Activated CD8-positive, alpha-beta memory T cell treated with anti-CD3 and anti-CD28 coated beads for 1 hour (primary cell): Measurements from ENCODE around the gene CHFR.
"Not testable (repeated sequence)": the region's sequence is repeated elsewhere in the genome, so short reads cannot be mapped to it uniquely, and the experiment has no call there.

Experiments
- DNase-seq, 2 donors: peaks; one replicate each; pipeline ENCODE4 v3.0.0-alpha.2; 2020; ENCODE audit warnings: low read depth in 1 of 2; ENCODE audit errors: extremely low read depth in 1 of 2

Gene CHFR

DNA sequence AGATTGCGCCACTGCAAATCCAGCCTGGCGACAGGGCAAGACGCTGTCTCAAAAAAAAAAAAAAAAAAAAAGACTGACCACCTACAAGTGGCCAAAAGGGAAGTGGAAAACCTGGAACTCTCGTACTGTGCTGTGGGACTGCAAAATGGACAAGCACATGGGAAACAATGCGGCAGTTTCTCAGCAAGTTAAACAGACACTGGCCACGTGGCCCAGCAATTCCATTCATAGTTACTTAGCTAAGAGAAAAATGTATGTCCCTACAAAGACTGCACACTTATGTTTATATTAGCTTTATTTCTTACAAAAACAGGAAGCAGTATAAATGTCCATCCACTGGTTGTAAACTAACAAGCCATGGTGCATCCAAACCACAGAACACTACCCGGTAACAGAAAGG, 5.6 kb downstream of the CHFR start:
- DNase-seq: no peak

DNA sequence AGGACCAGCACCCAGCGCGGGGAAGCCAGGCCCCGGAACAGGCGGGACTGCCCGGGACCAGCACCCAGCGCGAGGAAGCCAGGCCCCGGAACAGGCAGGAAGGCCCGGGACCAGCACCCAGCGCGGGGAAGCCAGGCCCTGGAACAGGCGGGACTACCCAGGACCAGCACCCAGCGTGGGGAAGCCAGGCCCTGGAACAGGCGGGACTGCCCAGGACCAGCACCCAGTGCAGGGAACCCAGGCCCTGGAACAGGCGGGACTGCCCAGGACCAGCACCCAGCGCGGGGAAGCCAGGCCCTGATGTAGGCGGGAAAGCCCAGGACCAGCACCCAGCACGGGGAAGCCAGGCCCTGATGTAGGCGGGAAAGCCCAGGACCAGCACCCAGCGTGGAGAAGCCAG, 12.8 kb downstream of the CHFR start:
- not testable (repeated sequence) for DNase-seq

DNA sequence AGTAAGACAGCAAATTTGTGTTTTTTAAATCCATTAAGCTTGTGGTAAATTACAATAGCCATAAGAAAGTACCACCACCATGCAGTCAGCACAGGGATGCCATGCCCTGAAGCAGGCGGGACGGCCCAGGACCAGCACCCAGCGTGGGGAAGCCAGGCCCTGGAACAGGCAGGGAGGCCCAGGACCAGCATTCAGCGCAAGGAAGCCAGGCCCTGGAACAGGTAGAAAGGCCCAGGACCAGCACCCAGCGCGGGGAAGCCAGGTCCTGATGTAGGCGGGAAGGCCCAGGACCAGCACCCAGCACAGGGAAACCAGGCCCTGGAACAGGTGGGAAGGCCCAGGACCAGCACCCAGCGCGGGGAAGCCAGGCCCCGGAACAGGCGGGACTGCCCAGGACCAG, 13.2 kb downstream of the CHFR start:
- no peak for DNase-seq

DNA sequence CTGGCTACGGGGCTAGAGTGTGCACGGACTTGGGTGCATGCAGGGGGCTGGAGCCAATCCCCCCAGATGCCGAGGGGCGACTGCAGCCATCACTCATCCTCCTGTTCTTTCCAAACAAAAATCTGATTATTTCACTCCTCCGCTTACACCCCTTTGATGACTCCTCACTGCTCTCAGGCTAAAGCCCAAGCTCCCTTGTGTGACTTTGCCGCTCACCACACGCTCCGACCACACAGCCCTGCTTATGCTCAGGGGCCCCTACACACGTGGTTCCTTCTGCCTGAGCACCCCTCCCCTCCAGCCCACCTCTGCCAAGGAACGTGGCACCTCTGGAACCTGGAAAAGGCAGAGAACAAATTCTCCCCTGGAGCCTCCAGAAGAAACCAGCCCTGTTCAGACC, 13.7 kb downstream of the CHFR start:
- DNase-seq: no peak

DNA sequence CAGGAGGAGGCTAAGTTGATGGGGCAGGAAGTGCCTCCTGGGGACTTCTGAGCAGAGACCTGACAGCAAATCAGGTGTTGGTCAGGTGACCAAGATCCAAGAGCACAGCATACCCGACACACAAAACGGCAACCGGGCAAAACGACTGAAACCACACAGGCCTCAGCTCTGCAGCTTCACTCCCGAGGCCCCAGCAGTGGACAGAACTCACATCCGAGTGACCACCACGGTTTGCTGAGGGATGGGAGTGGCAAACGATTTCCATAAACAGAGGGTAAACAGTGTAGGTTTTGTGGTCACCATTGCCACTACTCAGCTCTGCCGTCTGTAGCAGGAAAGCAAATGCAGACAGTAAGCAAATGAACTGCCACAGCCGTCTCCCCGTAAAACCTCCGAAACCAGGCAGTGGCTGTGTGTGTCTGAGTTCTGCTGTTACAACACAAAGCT, 14.4 kb downstream of the CHFR start:
- no peak for DNase-seq

DNA sequence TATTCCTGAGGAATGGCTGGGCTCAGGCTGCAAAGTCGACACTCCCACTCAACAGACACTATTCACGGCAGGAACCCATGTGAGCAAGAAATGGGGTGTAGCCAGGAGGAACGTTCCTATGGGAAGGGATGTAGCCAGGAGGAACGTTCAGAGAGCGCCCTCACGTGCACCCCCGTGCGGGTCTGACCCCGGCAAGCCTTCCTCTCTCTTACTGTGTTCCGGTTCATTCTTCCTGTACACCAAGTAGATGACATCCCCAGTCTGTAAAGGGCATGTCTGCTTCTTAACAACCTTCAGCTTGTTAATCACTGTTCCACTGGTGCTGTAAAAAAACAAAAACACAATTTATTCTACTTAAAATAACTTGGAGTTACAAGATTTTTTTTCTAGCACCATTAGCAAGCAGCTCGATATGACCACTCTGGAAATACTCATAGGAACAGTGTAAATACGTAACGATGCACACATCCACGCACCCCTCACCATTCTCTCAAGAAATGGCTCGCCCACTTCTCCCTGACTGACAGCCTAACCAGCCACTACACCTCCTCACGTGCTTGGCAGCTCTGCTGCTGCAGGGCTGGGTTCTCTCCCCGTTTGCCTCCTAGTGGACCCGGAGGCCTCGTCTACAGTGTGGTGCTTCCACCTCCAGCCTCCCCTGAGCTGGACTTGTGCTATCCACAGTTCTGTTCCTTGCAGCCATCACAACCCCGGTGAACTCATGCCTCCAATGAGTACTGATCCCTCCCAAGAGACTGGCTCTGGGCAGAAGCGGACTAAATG, 15.1 kb downstream of the CHFR start:
- DNase-seq: no peak

DNA sequence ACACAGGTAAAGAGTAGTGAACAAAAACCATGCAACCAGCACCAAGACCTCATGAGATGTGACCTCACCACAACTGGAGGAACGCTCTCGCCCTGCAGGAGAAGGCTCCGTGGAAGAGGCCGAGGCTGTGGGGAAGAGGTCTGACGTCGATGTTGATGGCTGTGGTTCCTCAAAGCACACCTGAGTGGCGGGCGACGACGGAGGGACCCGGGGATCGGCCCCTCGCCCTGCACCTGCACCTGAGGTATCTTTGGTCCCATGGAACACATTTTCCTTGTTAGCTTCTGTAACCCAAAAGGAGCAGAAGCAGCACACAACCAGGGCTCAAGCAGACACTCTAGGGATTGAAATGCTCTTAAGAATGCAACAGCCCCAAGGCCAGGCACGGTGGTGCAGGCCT, 17.9 kb downstream of the CHFR start:
- DNase-seq: no peak

DNA sequence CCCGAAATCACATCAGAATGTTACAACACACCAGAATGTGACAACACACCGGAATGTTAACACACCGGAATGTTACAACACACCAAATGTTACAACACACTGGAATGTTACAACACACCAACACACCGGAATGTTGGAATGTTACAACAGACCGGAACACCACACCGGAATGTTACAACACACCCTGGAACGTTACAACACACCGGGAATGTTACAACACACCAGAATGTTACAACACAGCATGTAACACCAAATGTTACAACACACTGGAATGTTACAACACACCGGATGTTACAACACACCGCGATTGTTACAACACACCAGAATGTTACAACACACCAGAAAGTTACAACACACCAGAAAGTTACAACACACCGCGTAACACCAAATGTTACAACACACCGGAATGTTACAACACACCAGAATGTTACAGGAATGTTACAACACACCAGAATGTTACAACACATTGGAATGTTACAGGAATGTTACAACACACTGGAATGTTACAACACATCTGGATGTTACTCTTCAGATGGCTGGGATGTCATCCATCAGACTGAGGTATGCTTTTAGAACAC, 21.1 kb downstream of the CHFR start:
- no peak for DNase-seq

DNA sequence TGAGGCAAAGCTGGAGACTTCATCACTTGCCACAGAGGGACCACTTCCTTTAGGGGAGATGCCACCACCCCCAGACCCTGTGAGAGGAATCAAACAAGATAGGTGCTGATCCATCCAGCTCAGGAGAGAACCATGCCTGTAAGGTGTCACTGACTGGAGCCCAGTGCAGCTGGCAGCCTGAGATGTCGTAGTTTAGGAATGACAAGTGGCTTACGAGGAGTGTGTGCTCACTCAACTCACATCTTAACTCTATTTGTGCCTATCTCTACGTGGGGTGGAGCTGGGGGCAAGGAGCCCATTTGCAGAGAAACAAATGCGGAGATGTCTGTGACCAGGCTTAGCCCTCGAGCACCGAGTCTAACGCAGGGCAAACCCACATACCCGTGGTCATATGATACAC, 25.8 kb downstream of the CHFR start:
- DNase-seq: no peak

DNA sequence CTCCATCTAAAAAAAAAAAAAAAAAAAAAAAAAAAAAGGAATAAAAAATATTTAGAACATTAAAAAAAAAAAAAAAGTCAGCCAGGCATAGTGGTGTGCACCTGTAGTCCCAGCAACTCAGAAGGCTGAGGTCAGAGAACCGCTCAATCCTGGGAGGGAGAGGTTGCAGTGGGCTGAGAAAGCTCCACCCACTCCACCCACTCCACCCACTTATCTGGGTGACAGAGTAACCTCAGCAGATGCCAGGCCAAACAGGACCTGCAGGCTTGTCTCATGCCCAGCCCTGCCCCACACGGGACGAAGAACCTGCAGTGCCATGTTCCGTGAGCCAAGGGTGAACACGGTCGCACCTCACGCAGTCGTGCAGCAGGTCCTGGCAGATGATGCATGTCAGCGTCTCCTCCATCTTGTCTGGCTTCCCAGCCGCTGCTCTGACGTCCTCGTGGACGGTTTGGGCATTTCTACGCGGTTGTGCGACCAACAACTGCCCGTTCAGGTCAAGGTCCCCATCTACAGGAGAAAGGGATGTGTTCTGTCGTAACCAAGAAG, 28.6 kb downstream of the CHFR start:
- no peak for DNase-seq

DNA sequence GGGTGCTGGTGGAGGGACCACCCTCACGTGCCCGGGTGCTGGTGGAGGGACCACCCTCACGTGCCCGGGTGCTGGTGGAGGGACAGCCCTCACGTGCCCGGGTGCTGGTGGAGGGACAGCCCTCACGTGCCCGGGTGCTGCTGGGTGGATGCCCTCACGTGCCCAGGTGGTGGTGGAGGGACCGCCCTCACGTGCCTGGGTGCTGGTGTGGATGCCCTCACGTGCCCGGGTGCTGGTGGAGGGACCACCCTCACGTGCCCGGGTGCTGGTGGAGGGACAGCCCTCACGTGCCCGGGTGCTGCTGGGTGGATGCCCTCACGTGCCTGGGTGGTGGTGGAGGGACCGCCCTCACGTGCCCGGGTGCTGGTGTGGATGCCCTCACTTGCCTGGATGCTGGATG, 30.4 kb downstream of the CHFR start:
- not testable (repeated sequence) for DNase-seq

DNA sequence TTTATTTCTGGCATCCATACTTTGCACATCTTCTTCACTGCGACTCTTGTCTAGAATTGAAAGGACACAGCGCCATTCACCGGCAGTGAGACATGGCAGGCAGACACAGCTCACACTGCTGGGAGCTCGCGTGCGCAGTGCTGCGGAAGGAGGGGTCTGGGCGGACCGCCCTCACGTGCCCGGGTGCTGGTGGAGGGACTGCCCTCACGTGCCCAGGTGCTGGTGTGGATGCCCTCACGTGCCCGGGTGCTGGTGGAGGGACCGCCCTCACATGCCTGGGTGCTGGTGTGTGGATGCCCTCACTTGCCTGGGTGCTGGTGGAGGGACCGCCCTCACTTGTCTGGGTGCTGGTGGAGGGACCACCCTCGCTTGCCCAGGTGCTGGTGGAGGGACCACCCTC, 30.8 kb downstream of the CHFR start:
- no peak for DNase-seq

DNA sequence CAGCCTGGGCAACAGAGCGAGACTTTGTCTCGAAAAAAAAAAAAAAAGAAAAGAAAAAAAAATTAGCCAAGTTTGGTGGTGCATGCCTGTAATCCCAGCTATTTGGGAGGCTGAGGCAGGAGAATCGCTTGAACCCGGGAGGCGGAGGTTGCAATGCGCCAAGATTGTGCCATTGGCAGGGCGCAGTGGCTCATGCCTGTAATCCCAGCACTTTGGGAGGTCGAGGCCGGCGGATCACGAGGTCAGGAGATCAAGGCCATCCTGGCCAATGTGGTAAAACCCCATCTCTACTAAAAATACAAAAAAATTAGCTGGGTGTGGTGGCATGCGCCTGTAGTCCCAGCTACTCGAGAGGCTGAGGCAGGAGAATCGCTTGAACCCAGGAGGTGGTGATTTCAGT, 32.2 kb downstream of the CHFR start:
- DNase-seq: not testable (repeated sequence)

DNA sequence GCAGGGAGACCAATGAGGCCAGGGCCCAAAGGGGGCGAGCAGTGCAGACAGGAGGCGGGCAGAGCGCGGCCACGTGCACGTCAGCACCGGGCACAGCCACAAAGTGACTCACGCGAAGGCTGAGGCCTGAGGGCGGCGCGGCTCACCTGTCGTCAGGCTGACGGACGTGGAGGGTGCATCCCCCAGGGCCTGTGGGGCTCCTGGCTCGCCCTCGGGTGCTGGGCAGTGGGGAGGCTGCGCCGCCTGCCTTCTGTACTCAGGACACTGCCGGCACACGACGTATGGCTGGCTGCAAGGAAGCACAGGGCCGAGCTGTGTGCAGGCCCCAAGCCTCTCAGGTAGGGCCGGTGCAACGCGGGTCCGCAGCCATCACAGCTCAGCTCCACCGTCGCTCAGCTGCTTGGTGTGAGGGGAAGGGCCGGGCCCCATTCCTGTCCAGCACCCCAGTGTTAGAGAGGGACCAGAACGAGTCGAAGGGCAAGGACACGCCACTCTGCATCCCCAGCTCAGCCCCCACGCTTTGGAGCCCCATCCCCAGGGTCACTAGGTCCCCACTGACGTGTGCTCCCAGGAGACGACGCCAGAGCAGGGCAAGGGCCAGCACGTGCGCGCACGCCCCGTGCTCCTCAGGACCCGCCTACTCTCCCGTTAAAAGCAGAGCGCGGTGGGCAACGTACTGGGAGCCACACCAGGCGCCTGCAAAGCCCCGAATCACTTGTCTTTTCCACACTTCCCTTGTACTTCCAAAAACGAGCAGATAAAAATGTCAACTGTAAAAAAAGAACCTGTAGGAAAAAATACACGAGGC, 33.9 kb downstream of the CHFR start:
- DNase-seq: no peak

DNA sequence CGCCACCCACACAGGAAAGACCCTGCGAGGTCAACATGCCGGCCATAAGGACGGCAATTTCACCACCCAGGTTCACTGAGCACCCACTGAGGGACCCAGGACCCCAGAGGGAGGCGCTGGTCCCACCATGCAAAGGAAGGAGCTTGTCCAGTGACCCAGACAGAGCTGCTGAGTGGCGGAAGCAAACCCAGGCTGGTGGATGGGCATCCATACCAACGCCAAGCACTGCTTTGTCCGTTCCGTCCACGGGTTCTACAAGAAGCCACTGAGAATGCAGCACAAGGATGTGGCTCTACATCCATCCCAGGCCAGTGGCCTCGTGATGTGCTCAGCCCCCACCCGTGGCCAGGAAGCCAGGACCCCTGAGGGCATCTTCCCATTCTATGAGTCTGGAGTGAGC, 34.9 kb downstream of the CHFR start:
- no peak for DNase-seq

DNA sequence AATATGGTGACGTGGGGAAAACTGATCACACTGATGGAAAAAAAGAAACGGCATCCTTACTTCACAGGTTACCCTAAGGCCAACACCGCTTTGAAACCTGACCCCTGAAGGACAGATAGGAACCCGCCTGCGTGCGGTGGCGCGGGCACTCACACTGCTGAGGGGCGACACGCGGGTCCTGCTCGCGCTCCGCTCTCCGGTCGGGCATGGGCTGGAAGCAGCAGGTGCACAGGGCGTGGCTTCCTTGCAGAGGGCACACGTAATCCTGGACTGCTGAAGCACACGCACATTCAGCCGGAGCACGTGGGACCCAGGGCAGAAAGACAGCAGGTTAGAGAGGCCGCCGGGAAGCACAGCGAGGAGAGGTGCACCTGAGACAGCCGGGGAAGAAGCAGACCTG, 35.9 kb downstream of the CHFR start:
- no peak for DNase-seq

DNA sequence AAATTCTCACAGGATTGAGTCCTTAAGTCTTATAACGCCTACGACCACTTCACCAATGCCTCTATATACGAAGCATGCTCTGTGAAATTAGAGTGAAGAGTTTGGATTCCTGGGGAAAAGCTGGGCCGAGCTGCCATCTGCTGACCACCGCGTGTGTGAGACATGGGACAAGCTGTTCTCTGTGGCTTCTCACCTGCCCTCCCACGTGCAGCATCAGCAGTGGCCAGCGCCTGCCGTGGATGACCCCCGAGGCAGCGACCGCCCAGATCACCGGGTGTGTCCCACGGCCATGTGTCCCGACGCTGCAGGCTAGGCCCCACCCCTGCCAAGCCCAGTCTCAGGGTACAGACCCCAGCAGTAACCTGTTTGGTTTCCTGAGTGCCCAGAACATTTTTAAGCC, 37.1 kb downstream of the CHFR start:
- DNase-seq: no peak

DNA sequence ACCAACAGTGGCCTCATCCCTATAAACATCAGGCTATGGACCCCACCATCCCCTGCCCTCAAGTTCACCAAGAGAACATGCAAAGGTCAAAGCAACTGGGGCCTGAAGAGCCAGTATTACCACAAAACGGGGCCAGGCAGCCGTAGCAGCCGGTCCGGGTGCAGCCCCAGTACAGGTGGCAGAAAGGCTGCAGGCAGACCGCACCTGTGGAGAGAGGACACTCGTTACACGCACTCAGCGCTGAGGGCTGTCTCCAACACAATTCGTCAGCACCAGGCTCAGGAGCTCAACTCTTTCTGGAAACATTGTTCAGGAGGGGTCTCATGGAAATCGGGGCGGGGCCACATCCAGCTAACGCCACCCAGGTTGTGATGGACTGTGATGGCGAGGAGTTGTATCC, 38.9 kb downstream of the CHFR start:
- DNase-seq: no peak

DNA sequence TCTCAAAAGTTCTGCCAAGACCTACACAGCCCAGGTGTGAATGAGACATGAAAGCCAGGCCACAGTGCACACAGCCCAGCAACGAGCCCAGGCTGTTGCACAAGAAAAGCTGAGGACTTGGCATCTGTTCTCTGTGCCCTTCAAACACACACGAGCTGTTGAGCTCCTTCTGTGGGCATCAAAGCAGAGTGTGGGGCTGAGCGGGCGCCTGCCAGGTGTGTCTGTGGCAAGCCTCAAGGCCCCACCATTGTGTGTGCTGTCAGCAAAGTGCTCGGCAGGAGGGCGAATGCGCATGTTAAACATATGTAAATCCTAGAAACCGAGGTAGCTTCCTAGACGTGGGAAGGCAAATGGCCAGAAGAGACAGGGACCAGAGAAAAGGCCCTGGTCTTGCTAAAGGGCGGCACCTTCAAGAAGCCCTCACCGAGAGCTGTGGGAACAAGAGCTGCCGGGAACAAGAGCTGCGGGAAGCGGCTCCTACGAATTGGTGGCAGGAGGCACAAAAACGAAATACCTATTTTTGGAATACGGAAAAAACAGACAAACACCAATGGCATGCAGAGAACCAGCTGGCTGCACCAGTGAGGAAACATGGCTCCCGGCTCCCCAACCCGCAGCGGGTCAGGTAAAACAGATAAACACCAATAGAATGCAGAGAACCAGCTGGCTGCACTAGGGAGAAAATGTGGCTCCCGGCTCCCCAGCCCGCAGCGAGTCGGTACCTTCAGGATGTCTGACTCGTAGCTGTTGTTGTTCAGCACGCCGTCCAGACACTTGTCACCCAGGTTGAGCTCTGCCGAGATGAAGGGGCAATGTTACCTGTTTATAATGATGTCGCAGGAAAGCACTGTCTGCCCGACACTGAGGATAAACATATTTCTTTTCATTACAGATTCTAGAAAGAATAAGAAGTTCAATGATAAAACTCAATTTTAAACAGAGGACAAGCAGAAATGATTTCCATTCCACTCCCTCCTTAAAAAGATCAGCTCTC, 39.7 kb downstream of the CHFR start:
- no peak for DNase-seq

DNA sequence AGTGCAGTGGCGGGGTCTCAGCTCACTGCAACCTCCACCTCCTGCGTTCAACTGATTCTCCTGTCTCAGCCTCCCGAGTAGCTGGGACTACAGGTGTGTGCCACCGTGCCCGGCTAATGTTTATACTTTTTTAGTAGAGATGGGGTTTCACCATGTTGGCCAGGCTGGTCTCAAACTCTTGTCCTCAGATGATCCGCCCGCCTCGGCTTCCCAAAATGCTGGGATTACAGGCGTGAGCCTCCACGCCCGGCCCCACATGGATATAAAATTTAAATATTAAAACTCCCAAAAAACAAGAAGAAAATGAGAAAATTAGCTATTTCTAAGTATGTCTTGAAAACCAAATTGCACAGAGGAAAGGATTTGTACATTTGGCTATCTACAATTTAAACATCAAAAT, 42.7 kb downstream of the CHFR start:
- not testable (repeated sequence) for DNase-seq
